ENCODE results near the gene ZNF219. TPM values are rescaled to one million over a fixed set of nuclear protein-coding genes. Genes with fewer than 3 reads are reported as not detected.

The ZNF219 gene
- total RNA-seq, 1 donor from 2014 or later = 5.2 TPM

DNA sequence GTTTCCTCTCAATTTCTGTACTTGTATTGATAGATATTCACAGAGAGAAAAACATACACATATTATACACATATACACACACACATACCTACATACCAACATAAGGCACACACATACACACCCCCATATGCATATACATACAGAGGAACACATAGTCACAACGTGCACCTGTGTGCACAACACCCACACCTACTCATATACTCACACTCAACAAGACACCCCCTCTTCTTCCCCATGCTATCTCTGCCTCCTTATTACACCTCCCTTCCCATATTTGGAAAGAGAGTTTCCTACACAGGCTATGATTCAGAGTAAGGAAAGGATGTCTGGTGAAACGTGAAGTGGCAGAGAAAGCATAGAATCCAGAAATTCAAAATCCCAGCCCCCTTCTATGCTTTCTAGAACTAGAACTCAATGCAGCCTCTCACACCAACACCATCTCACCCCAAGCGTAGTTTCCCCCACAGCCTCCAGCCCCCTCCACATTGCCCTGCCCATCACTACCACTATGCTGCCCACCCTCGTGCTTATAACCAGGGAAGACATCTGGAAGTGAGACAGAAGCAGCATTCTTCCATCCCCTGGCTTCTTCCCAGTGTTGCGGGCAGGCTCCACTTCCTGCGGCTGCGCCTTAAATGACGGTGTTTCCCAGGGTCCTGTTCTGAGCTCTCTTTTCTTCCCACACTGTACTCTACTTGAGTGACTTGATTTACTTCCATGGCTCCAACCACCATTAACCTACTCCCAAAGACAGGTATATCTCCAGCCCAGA lies 38.4 kb downstream of the ZNF219 start:
- Histone ChIP-seq H3K27me3 (ENCODE audit: control insufficient read depth in 3 of 3, insufficient read depth in 3 of 3, low read length in 3 of 3) (no peaks in the 10 kb centered on the region), H3K4me1 (ENCODE audit: control insufficient read depth in 3 of 3, insufficient read depth in 3 of 3, low read length in 3 of 3) (peaks cover 0 to 5% (median 0%) of the 10 kb centered on the region in 3 donors), H3K4me3 (ENCODE audit: low read length in 3 of 3) (no peak overlapping the region), H3K36me3 (ENCODE audit: control insufficient read depth in 3 of 3, insufficient read depth in 3 of 3, low read length in 3 of 3) (no peaks in the 10 kb centered on the region), H3K27ac (ENCODE audit: low read depth, low read length) (no peak overlapping the region), H3K9ac (ENCODE audit: low read depth in 1 of 3, low read length in 3 of 3) (no peak overlapping the region), H3K9me3 (ENCODE audit: control insufficient read depth in 3 of 3, low read length in 3 of 3) (no peaks in the 10 kb centered on the region)

DNA sequence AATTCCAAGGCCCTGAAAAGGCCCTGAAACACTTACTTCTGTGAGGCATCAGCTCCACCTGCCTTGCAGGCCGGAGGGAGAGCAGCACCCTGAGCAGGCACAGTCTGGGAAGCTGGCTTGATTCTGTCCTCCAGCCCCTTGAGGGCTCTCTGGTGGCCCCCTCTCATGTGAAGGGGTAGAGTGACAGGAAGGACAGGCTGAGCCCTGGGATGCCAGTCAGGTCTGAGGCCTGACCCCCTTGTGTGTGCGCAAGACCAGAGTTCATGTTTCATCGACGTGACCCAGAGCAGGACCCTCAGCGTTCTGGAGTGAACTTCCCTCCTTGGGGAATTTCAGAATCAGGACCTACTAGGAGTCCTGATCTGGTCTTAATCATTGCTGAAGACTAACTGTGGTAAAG lies 39.6 kb downstream of the ZNF219 start:
- no peak overlapping the region for H3K9ac ChIP-seq (ENCODE audit: low read depth in 1 of 3, low read length in 3 of 3)
- no peaks in the 10 kb centered on the region for H3K9me3 ChIP-seq (ENCODE audit: control insufficient read depth in 3 of 3, low read length in 3 of 3)
- H3K36me3 ChIP-seq (ENCODE audit: control insufficient read depth in 3 of 3, insufficient read depth in 3 of 3, low read length in 3 of 3) = no peaks in the 10 kb centered on the region
- H3K4me3 ChIP-seq (ENCODE audit: low read length in 3 of 3) = no peak overlapping the region
- H3K4me1 ChIP-seq (ENCODE audit: control insufficient read depth in 3 of 3, insufficient read depth in 3 of 3, low read length in 3 of 3) = peaks cover 0 to 5% (median 0%) of the 10 kb centered on the region in 3 donors
- H3K27me3 ChIP-seq (ENCODE audit: control insufficient read depth in 3 of 3, insufficient read depth in 3 of 3, low read length in 3 of 3) = no peaks in the 10 kb centered on the region
- no peak overlapping the region for H3K27ac ChIP-seq (ENCODE audit: low read depth, low read length)

DNA sequence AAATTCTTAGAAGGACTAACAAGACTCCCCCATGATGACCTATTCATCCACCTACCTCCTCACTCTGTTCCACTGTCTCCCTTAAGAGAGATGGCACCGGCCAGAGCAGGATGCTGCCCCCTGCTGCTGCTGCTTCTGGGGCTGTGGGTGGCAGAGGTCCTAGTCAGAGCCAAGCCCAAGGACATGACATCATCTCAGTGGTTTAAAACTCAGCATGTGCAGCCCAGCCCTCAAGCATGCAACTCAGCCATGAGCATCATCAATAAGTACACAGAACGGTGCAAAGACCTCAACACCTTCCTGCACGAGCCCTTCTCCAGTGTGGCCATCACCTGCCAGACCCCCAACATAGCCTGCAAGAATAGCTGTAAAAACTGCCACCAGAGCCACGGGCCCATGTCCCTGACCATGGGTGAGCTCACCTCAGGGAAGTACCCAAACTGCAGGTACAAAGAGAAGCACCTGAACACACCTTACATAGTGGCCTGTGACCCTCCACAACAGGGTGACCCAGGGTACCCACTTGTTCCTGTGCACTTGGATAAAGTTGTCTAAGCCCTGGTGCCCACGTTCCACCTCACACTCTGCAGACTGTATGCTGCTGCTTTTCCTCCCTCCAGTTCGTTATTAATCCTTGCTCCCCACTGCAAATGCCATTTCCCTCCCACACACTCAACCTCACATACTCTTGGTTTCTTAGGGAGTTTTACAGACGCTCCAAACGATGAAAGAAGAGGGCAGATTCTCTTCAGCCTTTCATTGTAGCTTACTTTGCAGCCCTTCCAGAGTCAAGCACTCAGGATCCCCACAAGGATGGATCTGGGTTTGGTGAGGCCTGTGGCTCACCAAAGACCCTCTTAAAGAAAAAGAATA lies 40.4 kb downstream of the ZNF219 start, which contains the start of gene RNASE8:
Gene RNASE8 (plus strand): TSS at position 20 of the 873 bp plus-strand sequence. CDS start 71 bp downstream, at position 91.
- no peaks in the 10 kb centered on the region for H3K36me3 ChIP-seq (ENCODE audit: control insufficient read depth in 3 of 3, insufficient read depth in 3 of 3, low read length in 3 of 3)
- no peak within 1 kb of the TSS for H3K9ac ChIP-seq (ENCODE audit: low read depth in 1 of 3, low read length in 3 of 3)
- no peak within 1 kb of the TSS for H3K4me3 ChIP-seq (ENCODE audit: low read length in 3 of 3)
- no peaks in the 10 kb centered on the region for H3K9me3 ChIP-seq (ENCODE audit: control insufficient read depth in 3 of 3, low read length in 3 of 3)
- H3K4me1 ChIP-seq (ENCODE audit: control insufficient read depth in 3 of 3, insufficient read depth in 3 of 3, low read length in 3 of 3) = no peaks in the 10 kb centered on the region
- H3K27ac ChIP-seq (ENCODE audit: low read depth, low read length) = no peak within 1 kb of the TSS
- H3K27me3 ChIP-seq (ENCODE audit: control insufficient read depth in 3 of 3, insufficient read depth in 3 of 3, low read length in 3 of 3) = no peaks in the 10 kb centered on the region

DNA sequence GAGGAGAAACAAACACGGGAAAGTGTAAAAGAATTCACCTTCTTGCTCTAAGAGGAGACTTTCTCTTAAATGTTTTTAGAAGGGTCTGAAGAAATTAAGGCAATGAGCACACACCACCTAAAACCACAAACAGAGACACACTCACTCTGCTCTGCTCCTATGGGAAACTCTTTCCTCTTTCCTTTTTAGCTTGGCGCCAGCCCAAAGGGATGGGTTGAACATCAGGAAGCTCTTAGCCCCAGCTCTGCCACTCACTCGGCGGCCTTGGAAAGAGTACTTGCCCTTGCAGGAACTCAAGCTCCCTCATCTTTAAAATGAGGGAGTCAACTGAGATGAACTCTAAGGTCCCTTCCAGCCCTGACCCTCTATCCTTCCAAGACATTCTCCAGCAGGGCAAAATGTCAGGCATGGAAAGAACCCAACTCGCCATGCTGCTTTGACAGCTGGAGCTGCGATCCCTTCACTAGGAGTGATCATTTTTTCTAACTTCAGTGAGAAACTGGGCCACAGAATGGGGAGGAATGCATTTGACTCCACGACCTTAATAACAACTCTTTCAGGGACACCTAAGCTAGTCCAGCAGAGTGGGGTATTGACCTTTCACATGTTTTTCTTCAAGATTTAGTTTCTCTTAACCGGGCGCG lies 41.8 kb downstream of the ZNF219 start:
- Histone ChIP-seq H3K9me3 (ENCODE audit: control insufficient read depth in 3 of 3, low read length in 3 of 3) (no peaks in the 10 kb centered on the region), H3K4me3 (ENCODE audit: low read length in 3 of 3) (no peak overlapping the region), H3K27me3 (ENCODE audit: control insufficient read depth in 3 of 3, insufficient read depth in 3 of 3, low read length in 3 of 3) (no peaks in the 10 kb centered on the region), H3K4me1 (ENCODE audit: control insufficient read depth in 3 of 3, insufficient read depth in 3 of 3, low read length in 3 of 3) (no peaks in the 10 kb centered on the region), H3K36me3 (ENCODE audit: control insufficient read depth in 3 of 3, insufficient read depth in 3 of 3, low read length in 3 of 3) (no peaks in the 10 kb centered on the region), H3K9ac (ENCODE audit: low read depth in 1 of 3, low read length in 3 of 3) (no peak overlapping the region), H3K27ac (ENCODE audit: low read depth, low read length) (no peak overlapping the region)

DNA sequence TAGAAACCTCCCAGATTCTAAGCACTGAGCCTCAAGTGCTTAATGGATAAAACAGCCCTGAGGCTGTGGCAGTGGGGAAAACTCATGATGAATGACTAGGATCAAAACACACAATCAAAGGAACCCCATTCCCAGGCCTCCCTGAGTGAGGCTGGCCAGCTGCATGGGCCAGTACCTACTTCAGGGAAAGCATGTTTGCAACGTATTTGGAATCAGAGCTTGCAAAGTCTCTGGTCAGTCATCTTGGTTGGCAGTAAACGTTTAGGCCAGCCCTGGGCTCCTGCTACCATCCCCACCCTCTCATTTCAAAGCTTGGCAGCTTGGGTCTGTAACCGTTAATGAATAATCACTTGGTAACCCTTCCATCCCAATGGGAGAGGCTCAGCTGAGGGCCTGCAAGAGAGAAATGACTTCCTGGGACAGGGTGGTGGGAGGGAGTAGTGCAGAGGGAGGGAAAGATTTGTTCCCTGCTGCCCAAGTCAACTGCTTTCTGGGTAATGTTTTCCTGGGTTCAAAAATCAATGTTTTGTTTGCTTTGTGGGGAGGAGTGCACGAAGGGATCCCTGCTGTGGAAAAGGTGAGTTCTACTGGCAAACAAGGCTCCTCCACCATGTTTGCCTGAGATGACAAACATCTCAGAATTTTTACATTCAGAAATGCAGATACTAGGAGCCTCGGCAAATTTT lies 42.9 kb downstream of the ZNF219 start:
- H3K9me3 ChIP-seq (ENCODE audit: control insufficient read depth in 3 of 3, low read length in 3 of 3) = no peaks in the 10 kb centered on the region
- H3K9ac ChIP-seq (ENCODE audit: low read depth in 1 of 3, low read length in 3 of 3) = no peak overlapping the region
- H3K36me3 ChIP-seq (ENCODE audit: control insufficient read depth in 3 of 3, insufficient read depth in 3 of 3, low read length in 3 of 3) = no peaks in the 10 kb centered on the region
- no peaks in the 10 kb centered on the region for H3K27me3 ChIP-seq (ENCODE audit: control insufficient read depth in 3 of 3, insufficient read depth in 3 of 3, low read length in 3 of 3)
- H3K4me1 ChIP-seq (ENCODE audit: control insufficient read depth in 3 of 3, insufficient read depth in 3 of 3, low read length in 3 of 3) = no peaks in the 10 kb centered on the region
- no peak overlapping the region for H3K27ac ChIP-seq (ENCODE audit: low read depth, low read length)
- no peak overlapping the region for H3K4me3 ChIP-seq (ENCODE audit: low read length in 3 of 3)

DNA sequence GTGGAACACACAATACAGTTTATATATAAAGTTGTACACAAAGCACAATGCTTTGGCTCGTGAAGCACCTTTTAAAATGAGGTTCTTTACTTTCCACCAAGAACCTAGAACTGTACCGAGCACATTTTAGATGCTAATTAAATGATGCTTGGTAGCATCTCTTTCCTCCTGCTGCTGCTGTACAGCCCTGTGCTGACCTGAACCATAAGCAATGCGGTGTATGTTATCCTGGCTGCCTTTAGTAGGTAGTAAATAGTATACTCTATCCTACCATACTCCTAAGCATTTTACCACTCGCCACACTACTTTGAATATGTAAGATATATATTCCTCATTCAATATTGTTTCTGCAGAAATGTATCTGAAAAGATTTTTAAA lies 43.7 kb downstream of the ZNF219 start:
- Histone ChIP-seq H3K4me1 (ENCODE audit: control insufficient read depth in 3 of 3, insufficient read depth in 3 of 3, low read length in 3 of 3) (no peaks in the 10 kb centered on the region), H3K9me3 (ENCODE audit: control insufficient read depth in 3 of 3, low read length in 3 of 3) (no peaks in the 10 kb centered on the region), H3K27ac (ENCODE audit: low read depth, low read length) (no peak overlapping the region), H3K4me3 (ENCODE audit: low read length in 3 of 3) (no peak overlapping the region), H3K9ac (ENCODE audit: low read depth in 1 of 3, low read length in 3 of 3) (no peak overlapping the region), H3K36me3 (ENCODE audit: control insufficient read depth in 3 of 3, insufficient read depth in 3 of 3, low read length in 3 of 3) (no peaks in the 10 kb centered on the region), H3K27me3 (ENCODE audit: control insufficient read depth in 3 of 3, insufficient read depth in 3 of 3, low read length in 3 of 3) (no peaks in the 10 kb centered on the region)

DNA sequence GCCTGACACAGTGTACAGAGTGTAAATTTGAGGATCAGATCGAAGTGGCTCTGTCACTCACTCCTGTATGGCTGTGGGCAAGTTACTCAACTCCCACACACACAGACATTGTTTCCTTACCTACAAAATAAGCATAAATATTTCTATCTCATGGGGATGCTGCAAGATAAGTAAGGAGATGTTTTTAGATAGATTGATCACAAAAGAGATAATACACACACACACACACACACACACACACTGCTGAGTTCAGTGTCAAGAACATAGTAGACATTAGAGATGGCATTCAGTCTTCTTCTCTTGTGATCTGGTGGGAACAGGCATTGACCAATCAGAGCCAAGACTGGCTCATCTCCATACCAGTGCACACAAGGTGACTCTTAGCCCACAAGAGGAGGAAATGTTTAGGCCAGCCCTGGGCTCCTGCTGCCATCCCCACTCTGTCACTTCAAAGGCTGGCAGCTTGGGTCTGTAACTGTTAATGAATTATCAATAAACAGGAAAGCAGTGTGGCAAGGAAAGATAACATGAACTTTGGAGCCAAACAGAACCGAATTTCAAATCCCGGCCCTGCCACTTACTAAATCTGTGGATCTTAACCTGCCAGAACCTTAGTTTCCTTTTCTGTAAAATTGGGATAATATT lies 44.2 kb downstream of the ZNF219 start:
- H3K9ac ChIP-seq (ENCODE audit: low read depth in 1 of 3, low read length in 3 of 3) = no peak overlapping the region
- no peaks in the 10 kb centered on the region for H3K27me3 ChIP-seq (ENCODE audit: control insufficient read depth in 3 of 3, insufficient read depth in 3 of 3, low read length in 3 of 3)
- no peaks in the 10 kb centered on the region for H3K4me1 ChIP-seq (ENCODE audit: control insufficient read depth in 3 of 3, insufficient read depth in 3 of 3, low read length in 3 of 3)
- no peaks in the 10 kb centered on the region for H3K9me3 ChIP-seq (ENCODE audit: control insufficient read depth in 3 of 3, low read length in 3 of 3)
- H3K36me3 ChIP-seq (ENCODE audit: control insufficient read depth in 3 of 3, insufficient read depth in 3 of 3, low read length in 3 of 3) = no peaks in the 10 kb centered on the region
- H3K27ac ChIP-seq (ENCODE audit: low read depth, low read length) = no peak overlapping the region
- no peak overlapping the region for H3K4me3 ChIP-seq (ENCODE audit: low read length in 3 of 3)

DNA sequence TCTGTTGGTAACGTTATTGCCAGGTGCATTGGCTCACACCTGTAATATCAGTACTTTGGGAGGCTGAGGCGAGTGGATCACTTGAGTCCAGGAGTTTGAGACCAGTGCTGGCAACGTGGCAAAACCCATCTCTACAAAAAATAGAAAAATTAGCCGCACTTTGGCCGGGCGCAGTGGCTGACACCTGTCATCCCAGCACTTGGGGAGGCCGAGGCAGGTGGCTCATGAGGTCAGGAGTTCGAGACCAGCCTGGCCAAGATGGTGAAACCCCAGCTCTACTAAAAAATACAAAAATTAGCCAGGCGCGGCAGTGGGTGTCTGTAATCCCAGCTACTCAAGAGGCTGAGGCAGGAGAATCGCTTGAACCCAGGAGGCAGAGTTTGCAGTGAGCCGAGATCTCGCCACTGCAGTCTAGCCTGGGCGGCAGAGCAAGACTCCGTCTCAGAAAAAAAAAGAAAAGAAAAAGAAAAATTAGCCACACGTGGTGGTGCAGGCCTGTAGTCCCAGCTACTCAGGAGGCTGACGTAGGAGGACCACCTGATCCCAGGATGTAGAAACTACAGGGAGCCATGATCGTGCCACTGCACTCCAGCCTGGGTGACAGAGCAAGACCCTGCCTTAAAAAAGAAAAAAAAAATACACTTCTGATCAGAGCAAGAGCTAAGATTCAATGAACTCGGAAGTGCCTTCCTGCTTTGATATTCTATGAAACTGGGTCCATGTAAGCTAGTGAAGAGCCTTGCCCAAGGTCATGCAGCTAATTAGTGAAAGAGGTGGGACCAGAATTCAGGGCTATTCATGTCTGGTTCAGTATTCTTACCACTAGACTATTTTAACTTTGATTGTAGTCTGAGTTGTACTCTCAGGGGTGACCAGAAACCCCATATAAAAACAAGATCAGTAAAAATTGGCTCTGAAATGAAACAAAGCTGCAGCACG lies 45.0 kb downstream of the ZNF219 start:
- peaks cover 0 to 2% (median under 1%) of the 10 kb centered on the region in 3 donors for H3K4me1 ChIP-seq (ENCODE audit: control insufficient read depth in 3 of 3, insufficient read depth in 3 of 3, low read length in 3 of 3)
- no peaks in the 10 kb centered on the region for H3K9me3 ChIP-seq (ENCODE audit: control insufficient read depth in 3 of 3, low read length in 3 of 3)
- H3K9ac ChIP-seq (ENCODE audit: low read depth in 1 of 3, low read length in 3 of 3) = no peak overlapping the region
- no peak overlapping the region for H3K27ac ChIP-seq (ENCODE audit: low read depth, low read length)
- H3K27me3 ChIP-seq (ENCODE audit: control insufficient read depth in 3 of 3, insufficient read depth in 3 of 3, low read length in 3 of 3) = no peaks in the 10 kb centered on the region
- no peak overlapping the region for H3K4me3 ChIP-seq (ENCODE audit: low read length in 3 of 3)
- H3K36me3 ChIP-seq (ENCODE audit: control insufficient read depth in 3 of 3, insufficient read depth in 3 of 3, low read length in 3 of 3) = no peaks in the 10 kb centered on the region
